Stimulated activated CD4-positive, alpha-beta T cell treated with anti-CD3 and anti-CD28 coated beads, Interleukin-12 subunit alpha, Interleukin-12 subunit beta, amount 100 ng/mL, for 24 hours (primary cell): ENCODE data around the gene PRRG1.
"Not testable (repeated sequence)": the region's sequence is repeated elsewhere in the genome, so short reads cannot be mapped to it uniquely, and the experiment has no call there.

ENCODE experiments used
- DNase-seq, 2 experiments: peaks; one replicate each; pipeline ENCODE4 v3.0.0-alpha.2; 2020; ENCODE audit warnings: low read depth in 2 of 2

Gene PRRG1

GRCh38 chrX:37349221-37350033 lies at the start of gene PRRG1:
Gene PRRG1 (plus strand): TSS chrX:37349364. CDS start chrX:37406250, 56,886 bp downstream.
- no peak for DNase-seq

- no peak for DNase-seq
Observed at GRCh38 chrX:37302569-37302968, 46.6 kb upstream of the PRRG1 start.

- not testable (repeated sequence) for DNase-seq
Observed at GRCh38 chrX:37305238-37305637, 43.9 kb upstream of the PRRG1 start.

- DNase-seq: no peak
Observed at GRCh38 chrX:37314531-37314930, 34.6 kb upstream of the PRRG1 start.

- no peak for DNase-seq
Observed at GRCh38 chrX:37315511-37316248, 33.5 kb upstream of the PRRG1 start.

GRCh38 chrX:37320541-37321203 lies 28.5 kb upstream of the PRRG1 start:
- DNase-seq: no peak

GRCh38 chrX:37330642-37331041 lies 18.5 kb upstream of the PRRG1 start:
- DNase-seq: no peak

- DNase-seq: no peak
Observed at GRCh38 chrX:37331546-37331945, 17.6 kb upstream of the PRRG1 start.

- DNase-seq: no peak
Observed at GRCh38 chrX:37332055-37332454, 17.1 kb upstream of the PRRG1 start.

GRCh38 chrX:37332987-37333658 lies 16.0 kb upstream of the PRRG1 start:
- no peak for DNase-seq

GRCh38 chrX:37347420-37347819 lies 1.7 kb upstream of the PRRG1 start:
- DNase-seq: no peak

- no peak for DNase-seq
Observed at GRCh38 chrX:37348231-37348970, 763 bp upstream of the PRRG1 start.

GRCh38 chrX:37348971-37349220 lies 268 bp upstream of the PRRG1 start:
- no peak for DNase-seq

GRCh38 chrX:37350034-37350365 lies 836 bp downstream of the PRRG1 start:
- DNase-seq: no peak

GRCh38 chrX:37353646-37354045 lies 4.5 kb downstream of the PRRG1 start:
- no peak for DNase-seq

- DNase-seq: no peak
Observed at GRCh38 chrX:37357436-37357835, 8.3 kb downstream of the PRRG1 start.

GRCh38 chrX:37361596-37361995 lies 12.4 kb downstream of the PRRG1 start:
- DNase-seq: no peak

GRCh38 chrX:37364666-37365065 lies 15.5 kb downstream of the PRRG1 start:
- DNase-seq: no peak

GRCh38 chrX:37367946-37368345 lies 18.8 kb downstream of the PRRG1 start:
- no peak for DNase-seq

GRCh38 chrX:37370499-37371141 lies 21.5 kb downstream of the PRRG1 start:
- no peak for DNase-seq

GRCh38 chrX:37371578-37371991 lies 22.4 kb downstream of the PRRG1 start:
- no peak for DNase-seq
